Coronary artery (tissue), 2 donors: ENCODE results near the gene SDE2.

Experiments
- DNase-seq: peaks from one replicate; pipeline ENCODE4 v3.0.0-alpha.2; 2017; ENCODE audit warnings: low spot score
- H3K27ac ChIP-seq, 2 donors: fragments of 200-600 bp; sonication (generic); one replicate each; pipeline ENCODE4 v1.5.1; 2016 to 2019
- H3K4me3 ChIP-seq: fragments of 200-600 bp; sonication (generic); 2 replicates; pipeline ENCODE4 v1.5.1; 2016; ENCODE audit warnings: mild to moderate bottlenecking, moderate library complexity
- CTCF ChIP-seq: fragments of 200-600 bp; sonication (generic); IDR thresholded peaks from one replicate; pipeline ENCODE4 v1.5.1; 2019; ENCODE audit warnings: antibody characterized with exemption

The SDE2 gene

DNA sequence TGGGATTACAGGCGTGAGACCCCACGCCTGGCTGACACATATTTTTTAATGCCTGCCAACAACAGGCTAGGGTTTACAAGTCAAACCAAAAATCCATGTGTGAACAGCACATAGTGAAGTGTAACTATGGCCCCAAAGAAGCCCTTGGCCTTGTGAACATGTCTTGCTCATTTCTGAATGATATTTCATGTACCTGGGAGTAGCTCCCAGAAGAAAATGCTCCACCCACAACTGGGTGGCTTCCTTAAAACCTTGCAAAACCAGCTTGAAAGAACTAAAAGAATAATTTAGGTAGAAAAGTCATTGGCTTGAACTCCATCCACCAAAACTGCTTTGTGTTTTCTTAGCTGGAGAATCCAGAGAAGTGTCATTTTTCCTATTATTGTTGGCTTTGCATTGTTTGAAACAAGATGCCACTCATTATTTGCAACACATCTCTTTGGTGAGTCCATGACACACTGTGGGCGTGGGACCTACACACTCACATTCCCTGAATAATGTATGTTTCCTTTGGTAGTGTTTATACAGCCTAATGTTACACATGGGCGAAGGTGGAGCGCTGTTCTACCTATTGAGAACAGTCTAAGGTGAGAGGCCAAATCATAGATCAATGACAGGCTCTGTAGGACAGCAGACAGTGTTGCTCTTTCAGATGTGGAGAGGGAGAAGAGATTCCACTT is 28.5 kb upstream of the SDE2 start:
- Histone ChIP-seq H3K27ac (no peak overlapping the region), H3K4me3 (no peak overlapping the region)
- no peak for TF ChIP-seq CTCF
- DNase-seq: no peak

GRCh38 chr1:226026833-226027232 is 27.7 kb upstream of the SDE2 start:
- Histone ChIP-seq H3K4me3 (no peak overlapping the region), H3K27ac (no peak overlapping the region)
- no peak for TF ChIP-seq CTCF
- no peak for DNase-seq

DNA sequence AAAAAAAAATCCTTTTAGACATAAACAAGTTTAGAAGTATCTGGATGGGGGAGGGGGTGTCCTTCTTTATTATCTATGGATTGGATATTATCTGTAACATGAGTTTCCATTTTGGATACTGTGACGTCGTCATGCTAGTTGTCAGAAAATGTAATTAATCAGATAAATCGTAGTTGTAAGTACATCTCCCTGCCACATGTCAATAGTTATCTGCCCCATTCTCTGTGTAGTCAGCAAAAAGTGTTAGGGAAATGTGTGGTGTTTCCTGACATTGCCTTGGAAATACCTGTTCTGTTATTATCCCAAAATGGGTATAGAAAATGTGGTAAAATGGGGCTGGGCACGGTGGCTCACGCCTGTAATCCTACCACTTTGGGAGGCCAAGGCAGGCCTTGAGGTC is 24.6 kb upstream of the SDE2 start:
- no peak for DNase-seq
- TF ChIP-seq CTCF: no peak
- H3K27ac ChIP-seq: no peak overlapping the region
- no peak overlapping the region for H3K4me3 ChIP-seq

- TF ChIP-seq CTCF: no peak
- Histone ChIP-seq H3K27ac (no peak overlapping the region), H3K4me3 (no peak overlapping the region)
- no peak for DNase-seq
Observed at GRCh38 chr1:226021801-226022200, 22.7 kb upstream of the SDE2 start.

- no peak for DNase-seq
- no peak overlapping the region for H3K27ac ChIP-seq
- no peak for TF ChIP-seq CTCF
- H3K4me3 ChIP-seq: no peak overlapping the region
Observed at GRCh38 chr1:226021401-226021800, 22.3 kb upstream of the SDE2 start.

- H3K4me3 ChIP-seq: no peak overlapping the region
- no peak overlapping the region for H3K27ac ChIP-seq
- no peak for DNase-seq
- TF ChIP-seq CTCF: no peak
Observed at GRCh38 chr1:226019572-226019971, 20.4 kb upstream of the SDE2 start.

GRCh38 chr1:226017070-226017469 is 17.9 kb upstream of the SDE2 start:
- Histone ChIP-seq H3K27ac (no peak overlapping the region), H3K4me3 (no peak overlapping the region)
- TF ChIP-seq CTCF: no peak
- DNase-seq: no peak
